HG03575 (cell line): Measurements from ENCODE around the gene SARDH.

Experiments used
- ATAC-seq: cut with Tn5 transposase; IDR thresholded peaks from one replicate; pipeline ENCODE4 v1.9.1; 2021; ENCODE audit not compliant: unreplicated experiment, insufficient number of reproducible peaks, low FRiP score; ENCODE audit errors: extremely low read depth

Gene SARDH

DNA sequence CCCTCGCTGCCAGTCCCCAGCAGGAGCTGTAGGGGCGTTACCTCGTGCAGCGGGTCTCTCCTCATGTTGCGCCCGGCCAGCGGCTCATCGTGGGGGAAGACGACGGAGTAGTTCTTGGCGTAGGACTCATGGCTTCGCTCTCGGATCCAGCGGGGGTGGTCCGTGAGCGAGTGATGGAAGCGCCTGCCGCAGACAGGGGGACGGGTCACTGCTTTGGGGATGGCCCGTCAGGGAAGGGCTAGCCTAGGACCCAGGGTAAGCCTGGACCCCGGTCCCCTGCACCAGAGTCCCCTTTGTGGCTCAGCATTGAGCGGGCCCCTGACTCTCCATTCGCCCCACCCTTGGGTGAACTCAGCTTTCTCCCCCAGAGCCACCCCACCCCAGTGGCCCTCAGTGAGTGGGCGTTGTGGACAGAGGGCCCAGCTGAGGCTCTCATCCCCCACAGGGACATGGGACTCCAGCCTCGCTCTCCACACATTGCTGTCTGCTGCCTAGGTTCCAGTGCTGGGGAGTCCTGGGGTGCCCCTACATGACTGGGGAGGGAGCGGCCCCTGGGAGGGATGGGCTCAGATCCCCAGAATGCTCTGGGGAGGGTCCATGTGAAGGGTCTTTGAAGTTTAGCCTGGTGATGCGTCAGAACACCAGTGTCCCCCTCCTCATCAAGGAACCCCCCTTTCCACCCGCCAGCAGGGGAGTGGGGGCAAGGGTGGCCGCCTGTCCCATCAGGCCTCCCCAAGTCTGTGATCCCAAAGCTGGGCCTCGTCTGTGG, 29.7 kb downstream of the SARDH start:
- ATAC-seq, result no peak

DNA sequence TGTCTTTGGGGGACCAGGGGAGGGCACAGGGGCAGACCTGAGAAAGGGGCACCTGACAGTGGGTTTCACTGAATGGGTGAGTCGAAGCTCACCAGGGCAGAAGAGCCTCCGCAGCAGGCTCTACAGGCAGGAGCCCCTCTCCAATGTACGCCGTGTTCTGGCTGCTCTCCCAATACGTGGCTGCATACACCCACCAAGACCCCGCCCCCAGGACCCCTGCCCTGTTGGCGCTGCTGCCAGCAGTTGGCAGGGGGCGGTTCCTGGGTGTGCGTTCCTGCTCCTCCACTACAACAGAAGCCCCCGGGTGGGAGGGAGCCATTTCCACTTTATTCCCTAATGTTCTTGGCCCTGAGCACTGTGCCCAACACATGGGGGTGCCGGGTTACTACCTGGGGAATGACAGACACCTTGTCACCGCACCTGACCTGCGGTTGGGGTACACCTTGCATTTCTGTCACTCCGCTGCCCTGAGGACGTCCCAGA, 30.3 kb downstream of the SARDH start:
- ATAC-seq, result no peak

GRCh38 chr9:133707065-133707762, 30.9 kb downstream of the SARDH start:
- no peak for ATAC-seq

DNA sequence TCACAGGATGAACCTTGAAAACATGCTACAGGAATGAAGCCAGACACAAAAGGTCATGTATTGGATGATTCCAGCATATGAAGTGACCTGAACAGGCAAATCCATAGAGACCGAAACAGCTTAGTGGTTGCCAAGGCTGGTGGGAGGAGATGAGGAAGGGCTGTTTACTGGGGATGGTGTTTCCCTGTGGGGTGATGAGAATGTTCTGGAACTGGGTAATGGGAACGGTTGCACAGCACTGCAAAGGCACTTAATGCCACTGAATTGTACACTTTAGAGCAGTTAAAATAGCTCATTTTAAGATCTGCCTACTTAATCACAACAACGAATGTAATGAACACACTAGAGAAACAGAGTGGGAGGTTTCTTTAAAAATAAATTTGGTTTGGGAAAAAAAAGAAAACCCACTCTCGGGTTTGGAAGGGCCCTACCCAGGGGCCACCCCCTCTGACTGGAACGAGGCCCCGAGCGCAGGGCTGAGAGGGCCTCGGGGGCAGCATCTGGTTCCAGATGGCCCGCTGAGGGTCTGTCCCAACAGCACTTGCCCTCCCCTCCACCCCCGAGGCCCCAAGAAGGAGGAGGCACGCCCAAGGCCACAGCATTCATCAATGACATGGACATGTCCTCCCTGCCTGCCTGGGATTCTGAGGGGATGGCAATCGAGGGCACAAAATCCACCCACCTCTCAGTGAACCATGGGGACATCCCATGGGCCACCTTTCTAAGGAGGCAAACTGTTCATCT, 31.7 kb downstream of the SARDH start:
- ATAC-seq, result no peak

DNA sequence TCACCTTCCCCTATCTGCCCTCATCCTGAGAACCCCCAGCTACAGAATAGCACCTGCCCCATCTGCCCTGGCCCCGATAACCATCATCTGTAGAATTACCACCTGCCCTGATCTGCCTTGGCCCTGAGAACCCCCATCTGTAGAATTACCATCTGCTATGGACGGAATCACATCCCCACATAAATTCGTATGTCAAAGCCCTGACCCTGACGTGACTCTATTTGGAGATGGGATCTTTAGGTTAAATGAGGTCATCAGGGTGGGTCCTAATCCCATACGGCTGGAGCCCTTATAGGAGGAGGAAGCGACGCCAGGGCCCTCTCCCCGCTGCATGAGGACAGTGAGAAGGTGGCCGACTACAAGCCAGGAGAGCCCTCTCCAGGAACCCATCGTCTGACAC, 32.6 kb downstream of the SARDH start:
- no peak for ATAC-seq

DNA sequence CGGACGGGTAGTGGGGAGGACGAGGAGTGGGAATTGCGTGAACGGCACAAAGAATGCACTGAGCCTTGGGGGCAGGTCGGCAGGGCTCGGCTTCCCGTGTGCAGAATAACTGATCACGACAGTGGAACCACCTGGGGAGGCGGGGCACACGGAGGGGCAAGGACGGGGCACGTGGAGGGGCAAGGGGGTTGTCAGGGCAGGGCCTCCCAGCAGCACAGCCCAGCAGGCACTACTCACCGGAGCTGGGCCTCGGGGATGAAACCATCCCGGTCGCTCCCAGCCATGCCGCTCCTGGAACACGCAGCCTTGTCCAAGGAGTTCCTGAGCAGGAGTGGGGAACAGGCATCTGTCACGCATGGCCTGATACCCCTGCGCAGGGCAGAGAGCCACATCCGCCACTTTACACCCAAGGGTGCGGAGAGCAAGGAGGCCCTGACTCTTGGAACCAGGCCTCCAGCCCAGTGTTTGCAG, 33.4 kb downstream of the SARDH start:
- no peak for ATAC-seq

GRCh38 chr9:133703591-133704399, 34.4 kb downstream of the SARDH start:
- ATAC-seq, result no peak

DNA sequence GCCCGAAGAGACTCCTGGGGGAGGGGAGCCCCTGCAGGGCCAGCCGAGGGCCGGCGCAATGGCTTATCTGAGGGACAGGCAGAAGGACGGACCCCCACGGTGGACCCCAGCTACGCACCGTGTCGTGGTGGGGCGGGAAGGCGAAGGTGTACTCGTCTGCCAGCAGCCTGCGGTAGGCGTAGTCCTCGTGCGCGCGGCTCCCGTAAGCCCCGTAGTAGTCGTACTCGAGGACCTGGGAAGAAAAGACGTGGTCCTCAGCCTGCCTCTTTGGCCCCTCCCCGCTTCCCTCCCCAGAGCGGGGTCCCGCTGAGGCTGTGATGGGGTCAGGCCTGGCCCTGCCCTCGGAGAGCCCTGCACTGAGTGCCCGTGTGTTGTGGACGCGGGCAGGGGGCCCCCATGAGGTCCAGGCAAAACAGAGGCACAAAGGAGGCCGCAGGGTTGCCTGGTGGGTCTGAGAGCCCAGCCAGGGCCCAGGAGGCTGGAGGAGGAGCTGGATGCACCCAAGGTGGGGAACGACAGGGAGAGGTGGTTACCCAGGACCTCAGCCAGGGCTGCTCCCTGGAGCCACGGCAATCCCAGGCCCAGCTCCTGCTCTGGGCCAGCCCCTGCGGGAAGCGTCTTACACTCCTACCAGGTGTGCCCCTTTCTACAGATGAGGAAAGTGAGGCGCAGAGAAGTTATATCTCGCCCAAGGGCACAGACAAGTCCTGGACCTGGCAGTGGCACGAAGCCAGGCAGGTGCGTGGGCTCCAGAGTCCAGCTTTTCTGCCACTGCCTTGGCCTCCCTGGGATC, 35.2 kb downstream of the SARDH start:
- no peak for ATAC-seq

DNA sequence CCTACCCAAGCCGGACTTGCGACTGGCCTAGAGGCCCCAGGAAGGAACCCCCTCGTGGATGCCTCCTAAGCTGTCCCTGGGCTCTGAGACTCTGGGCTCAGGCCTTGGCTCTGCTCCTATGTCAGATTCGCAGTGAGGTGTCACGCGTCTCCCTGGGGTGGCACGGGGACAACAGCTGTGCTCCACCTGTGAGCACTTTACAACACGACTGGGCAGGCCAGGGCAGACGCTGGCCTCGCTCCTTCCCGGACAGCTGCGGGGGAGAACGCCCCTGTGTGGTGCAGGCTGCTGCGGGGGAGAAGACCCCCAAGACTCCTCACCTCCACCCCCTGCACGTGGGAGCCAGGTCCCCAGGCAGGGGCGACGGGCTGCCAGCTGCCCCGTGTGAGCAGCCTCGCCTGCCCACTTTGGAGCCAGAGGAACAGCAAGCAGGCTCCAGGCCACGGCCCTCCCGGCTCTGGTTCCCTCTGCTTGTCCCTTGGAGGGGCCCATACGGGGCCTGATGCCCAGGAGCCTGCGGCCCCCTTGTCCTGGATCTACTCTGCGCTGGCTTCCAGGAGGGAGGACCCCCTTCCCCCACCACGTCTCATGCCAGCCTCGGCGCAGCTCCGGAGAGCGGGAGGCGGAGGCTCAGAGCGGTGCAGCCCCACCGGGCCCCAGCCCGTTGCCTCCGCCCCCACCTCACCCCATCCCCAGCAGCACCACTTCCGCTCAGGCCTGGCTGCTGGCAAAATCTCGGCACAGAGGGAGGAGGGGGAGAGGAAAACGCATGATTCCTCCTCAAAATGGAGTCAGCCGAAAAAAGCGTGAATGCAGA, 36.0 kb downstream of the SARDH start:
- no peak for ATAC-seq

GRCh38 chr9:133701321-133701980, 36.7 kb downstream of the SARDH start:
- no peak for ATAC-seq

- ATAC-seq, result no peak
Observed at GRCh38 chr9:133700819-133701320, 37.3 kb downstream of the SARDH start.

DNA sequence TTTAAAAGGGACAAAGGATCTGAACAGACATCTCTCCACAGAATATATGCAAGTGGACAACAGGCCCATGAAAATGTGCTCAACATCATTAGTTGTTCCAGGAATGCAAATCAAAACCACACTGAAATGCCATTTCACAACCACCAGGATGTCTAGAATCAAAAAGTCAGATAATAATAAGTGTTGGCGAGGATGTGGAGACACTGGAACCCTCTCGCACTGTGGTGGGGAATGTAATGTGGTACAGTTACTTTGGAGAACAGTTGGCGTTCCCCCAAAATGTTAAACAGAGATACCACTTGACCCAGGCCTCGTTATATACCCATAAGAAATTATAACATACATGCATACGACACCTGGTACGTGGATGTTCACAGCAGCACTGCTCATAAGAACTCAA, 38.6 kb downstream of the SARDH start:
- no peak for ATAC-seq

DNA sequence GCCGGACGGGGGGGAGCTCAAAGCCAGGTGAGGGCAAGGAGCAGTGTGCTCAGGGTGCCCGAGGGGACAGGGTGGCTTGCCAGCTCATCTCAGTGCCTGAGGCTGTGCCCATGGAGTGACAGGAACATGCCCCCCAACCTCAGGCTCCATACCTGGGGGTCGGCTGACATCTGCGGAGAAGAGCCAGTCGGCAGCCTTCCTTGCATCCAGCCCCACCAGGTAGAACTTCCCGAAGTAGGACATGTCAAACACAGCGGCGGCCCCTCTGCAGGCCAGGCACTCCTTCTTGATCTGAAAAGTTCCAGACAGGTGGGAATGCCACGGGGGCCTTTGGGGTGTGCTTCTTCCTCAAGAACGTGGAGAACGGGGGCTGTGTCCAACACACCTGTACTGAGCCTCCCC, 42.1 kb downstream of the SARDH start:
- no peak for ATAC-seq

DNA sequence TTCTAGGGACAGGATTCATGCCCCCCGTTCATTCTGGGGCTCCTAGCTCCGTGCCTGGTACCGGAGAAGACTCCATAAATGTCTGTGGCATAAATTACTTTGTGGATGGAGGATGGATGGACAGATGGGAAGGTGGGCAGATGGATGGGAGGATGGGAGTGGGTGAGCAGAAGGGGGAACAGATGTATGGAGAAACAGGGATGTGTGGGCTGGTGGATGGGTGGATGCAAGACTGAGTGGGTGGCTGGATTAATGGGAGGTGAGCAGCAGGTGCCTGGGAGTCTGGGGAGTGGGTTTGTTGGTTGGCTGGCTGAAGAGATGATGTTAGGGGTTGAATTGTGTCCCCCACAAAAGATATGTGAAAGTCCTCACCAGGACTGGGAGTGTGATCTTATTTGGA, 43.5 kb downstream of the SARDH start:
- ATAC-seq, result no peak

DNA sequence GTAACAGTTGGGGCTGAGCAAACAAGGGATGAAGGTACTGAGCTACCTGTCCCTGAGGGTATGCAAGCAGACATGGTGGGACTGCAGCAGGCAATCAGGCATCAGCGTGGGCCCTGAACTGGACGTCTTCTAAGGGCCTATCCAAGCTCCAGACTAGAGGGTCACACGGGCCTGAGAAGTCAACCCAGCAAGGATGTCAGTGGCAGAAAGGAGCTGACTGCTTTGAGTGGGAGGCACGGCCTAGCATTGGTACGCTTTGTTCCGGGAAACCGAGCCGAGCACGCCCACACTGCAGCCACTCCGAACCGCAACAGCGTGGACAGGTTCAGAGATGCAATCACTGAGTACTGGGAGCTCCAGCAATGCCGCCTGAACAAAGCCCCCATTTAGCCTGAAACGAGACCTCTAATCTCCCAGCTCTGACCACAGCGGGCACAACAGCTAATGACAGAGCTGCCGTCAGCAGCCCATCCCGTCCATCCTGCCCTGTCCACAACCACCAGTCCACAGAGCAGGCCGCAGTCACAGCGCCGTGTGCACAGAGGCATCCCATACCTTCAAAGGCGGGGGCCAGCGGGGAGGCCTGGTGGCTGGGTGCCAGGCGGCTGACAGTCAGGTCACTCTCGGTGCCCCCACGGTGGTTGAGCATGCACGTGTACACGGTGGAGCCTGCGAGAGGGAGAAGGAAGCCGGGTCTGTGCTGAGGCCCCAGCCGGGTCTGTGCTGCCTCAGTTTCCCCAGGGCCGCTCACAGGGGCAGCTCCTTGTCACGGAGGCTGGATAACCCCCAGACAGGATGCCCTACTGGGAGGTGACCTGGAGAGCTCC, 44.2 kb downstream of the SARDH start:
- no peak for ATAC-seq

- no peak for ATAC-seq
Observed at GRCh38 chr9:133693116-133693515, 45.0 kb downstream of the SARDH start.
